ENCODE data around the gene TBC1D3B.
A peak's percentile ranks its signal among the peaks of the same experiment; 100 is the strongest.
"Not testable (repeated sequence)": the region's sequence is repeated elsewhere in the genome, so short reads cannot be mapped to it uniquely, and the experiment has no call there.

The TBC1D3B gene

DNA sequence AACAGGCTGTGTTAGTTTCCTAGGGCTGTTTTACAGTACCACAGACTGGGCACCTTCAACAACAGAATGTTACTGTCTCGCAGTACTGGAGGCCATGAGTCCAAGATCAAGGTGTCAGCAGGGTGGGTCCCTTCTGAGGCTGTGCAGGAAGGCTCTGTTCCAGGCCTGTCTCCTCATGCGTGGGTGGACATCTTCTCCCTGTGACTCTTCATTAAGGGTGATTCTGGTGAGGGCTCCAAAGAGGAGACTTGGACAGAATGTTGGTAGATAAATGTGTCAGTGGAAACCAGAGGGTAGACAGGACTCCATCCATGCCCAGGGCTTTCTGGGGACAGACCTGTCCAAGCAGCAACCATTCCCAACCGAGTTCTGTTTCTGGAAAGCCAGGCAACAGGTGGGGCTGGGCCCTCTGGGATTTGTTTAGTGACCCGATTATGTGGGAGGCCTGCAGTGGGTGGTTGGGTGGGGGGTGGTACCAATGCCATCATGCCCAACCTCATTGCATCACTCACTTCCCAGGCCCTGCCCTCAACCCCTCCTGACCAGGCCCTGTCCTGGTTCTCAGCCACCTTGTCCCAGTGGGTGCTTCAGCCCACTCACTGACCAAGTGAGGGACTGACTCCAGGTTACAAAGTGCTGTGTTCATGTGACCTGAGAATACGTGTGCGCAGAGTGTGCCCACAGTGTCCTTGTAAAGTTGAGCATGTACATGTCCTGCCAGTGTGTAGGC, 5.2 kb upstream of the TBC1D3B start:
- not testable (repeated sequence) for DNase-seq (ENCODE audit: low spot score)

DNA sequence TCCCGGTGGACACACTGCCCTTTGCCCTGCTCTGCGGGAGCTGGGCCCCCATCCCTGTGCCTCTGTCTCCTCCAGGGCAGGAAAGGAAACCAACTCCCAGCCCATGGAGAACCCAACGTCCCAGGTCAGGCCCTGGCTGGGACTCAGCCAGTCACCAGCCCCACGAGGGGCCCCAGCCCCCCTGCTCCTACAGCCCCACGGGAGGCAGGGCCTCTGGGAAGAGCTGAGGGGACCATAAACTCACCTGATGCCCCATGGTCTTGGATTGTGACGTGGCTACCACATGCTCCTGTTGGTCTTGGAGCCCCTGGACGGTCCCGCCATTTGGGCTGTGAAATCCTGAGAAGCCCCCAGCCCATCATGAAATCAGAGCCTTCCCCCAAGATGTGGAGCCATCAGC, 7.6 kb downstream of the TBC1D3B start:
- DNase-seq (ENCODE audit: low spot score) = not testable (repeated sequence)

DNA sequence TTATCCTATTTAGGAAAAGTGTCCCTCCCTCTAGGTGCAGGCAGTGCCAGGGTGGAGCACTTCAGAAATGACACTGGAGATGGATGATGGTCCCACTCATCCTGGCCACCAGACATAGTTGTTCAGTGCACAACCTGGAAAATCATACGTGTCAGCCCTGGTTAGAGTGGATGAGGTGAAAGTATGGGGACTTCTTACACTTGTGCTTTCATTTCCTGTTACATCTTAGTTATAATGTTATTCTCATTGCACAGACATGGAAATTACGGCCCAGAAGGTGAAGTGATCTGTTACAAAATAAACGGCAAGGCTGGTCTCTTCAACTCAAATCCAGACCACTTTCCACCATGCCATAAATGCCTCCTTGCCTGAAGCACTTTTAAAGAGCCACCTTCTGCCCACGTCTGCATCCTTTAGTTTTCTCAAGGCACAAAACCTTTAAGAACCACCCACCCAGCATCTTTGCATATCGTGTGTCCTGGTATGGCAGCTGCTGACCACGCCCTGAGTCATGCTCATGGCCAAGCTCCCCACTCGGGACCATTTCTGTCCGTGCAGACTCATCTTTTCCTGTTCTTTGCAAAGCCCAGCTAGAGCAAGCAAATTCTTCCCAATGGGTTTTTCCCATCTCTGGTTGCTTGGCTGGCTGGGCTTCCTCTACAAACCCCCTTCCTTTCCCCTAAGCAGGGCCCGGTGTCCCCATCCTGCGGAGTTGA, 22.4 kb downstream of the TBC1D3B start:
- DNase-seq (ENCODE audit: low spot score) = no peak

DNA sequence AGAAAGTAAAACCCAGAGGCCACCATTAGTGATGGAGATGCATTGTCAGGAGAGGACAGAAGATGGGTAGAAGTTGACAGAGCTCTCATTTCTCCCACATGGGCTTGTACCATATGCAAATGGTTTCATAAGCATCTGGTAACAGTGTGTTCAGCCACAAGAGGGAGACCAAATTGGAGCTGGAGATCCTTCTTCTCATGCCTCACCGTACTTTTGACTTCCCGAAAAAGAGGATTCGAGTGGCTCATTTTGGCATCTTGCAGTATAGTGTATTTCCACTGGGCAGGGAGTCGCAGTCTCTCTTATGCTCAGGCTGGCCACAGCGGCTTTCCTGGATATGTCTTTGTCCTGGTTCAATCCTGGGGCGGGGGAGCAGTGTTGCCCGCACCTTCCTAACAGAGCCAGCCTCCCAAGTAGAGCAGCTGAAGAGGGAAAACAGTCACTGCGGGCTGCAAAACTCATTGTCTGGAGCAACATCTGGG, 23.8 kb downstream of the TBC1D3B start:
- no peak for DNase-seq (ENCODE audit: low spot score)

DNA sequence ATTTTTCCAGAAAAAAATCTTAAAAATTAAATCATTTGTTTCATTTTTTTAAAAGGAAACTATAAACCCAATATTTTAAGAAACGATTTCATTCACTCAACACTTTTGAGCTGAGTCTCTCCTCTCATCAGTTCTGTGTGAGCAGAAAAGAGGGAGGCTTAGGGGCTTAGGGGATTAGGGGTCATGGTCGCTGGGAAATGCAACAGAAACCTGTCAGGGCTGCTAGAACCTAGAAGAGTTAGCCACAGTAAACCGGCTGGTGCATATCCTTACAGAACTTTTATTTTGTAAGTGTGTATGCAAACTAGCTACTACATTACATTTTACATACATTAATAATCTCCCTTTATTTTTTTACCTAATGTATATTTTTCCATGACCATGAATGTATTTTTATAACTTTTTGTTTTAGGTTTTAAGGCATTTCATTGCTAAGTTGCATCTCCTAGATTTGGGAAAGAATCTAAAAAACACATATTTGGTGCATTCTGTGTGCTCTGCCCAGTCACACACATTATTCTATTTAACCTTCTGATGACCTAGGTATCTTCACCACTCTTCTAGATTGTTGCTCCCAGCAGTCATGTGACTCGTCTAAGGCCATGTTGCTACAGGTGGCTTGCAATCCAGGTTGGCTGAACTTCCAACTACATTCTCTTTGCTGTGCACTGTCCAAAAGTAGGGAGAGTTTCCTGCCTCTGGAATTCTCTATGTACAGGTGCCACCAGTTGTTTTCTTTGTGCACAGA, 24.4 kb downstream of the TBC1D3B start:
- no peak for DNase-seq (ENCODE audit: low spot score)

DNA sequence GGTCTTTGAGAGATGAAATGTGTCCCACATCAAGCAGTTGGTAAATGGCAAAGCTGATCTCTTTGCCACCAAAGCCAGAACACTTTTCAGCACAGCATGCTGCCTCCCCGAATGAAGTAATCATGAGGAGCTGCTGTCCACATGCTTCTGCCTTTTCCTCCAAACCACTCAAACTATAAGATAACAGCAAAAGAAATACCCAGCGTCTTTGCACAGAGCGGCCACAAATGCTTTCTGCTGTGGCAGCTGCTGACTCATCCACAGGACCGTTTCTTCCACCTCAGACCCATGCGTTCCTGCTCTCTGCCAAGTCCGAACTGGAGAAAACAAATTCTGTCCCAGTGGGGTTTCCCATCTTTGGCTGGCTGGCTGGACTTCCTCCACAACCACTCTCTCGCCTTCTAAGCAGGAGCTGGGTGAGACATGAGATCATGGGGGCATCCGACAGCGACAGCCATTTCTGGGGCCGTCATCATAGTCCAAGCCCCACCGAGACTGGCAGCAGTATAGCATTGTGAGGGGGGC, 27.1 kb downstream of the TBC1D3B start:
- no peak for DNase-seq (ENCODE audit: low spot score)

DNA sequence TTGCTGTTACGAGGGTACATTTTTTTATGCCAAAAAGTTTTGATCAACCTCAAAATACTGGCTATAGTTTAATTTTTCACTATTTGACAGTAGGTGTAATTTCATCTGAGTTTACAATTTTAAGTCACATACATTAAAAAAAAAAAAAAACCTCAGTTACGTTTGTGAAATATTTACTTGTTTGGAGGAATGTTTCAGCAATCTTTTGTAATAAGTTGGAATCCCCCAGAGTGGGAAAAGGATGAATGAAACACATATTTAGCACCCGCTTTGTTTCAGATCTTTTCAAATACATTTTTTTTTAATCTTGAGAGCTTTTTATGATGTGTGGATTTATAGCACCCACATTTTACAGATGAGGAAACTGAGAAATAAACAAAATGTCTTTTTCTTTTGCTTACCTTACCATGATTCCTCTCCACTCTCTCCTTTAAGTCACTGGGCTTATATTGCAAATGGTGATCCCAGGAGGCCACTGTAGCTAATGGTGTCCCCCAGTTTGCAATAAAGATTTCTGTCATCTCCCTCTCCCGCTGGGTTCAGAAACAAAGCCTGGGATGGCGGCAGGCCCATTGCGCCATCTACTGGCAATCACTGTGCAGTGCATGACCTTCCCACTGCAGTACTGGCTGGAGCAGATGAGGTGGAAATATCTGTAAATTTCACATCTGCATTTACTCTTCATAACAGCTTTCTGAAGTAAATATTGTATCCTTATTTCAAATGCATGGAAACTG, 27.7 kb downstream of the TBC1D3B start:
- DNase-seq (ENCODE audit: low spot score) = peak; percentile 92

DNA sequence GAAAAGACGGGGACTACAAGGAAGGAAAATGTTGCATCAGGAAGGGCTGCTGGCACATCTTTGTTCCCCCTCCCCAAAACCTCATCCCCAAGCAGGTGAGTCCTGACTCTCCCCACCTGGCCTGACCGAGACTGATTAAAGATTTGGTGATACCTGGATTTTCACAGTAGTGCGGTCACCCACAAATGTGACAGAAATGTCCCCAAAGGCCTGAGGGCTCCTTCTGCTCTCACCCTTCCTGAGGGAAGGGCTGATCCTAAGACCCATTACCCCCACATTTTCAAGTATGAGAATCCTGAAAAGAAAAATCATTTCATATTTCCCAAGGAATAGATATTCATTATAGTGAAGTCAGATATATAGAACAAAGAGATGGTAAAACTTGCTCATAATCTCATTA, 28.8 kb downstream of the TBC1D3B start:
- DNase-seq (ENCODE audit: low spot score) = no peak

DNA sequence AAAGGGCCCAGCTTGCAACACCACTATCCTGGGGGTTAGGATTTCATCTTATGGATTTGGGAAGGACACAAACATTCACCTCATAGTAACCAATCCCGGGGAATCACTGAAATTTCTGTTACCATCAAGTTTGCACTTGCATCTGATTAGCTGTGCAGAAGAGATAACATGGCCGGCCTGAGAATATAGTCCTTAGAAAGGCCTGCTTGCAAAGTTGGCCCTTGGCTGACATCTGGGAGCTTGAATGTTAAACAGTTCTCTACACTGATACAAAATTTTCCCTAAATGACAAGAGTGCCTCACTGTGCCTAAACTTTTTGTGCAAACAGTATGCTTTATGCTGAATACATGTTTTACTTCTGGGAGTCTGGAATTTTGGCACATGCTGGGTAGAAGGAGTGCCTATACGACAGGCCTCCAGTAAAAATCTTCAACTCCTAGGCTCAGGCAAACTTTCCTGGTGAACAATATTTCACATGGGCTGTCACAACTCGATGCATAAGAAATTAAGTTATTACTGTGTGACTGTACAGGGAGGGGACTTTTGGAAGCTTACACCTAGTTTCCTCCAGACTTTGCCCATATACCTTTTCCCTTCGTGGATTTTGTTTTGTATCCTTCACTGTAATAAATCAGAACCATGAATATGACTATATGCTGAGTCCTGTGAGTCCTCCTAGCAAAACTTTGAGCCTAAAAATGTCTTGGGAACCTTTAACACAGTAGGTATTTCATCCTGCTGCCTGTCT, 31.3 kb downstream of the TBC1D3B start:
- DNase-seq (ENCODE audit: low spot score) = no peak

DNA sequence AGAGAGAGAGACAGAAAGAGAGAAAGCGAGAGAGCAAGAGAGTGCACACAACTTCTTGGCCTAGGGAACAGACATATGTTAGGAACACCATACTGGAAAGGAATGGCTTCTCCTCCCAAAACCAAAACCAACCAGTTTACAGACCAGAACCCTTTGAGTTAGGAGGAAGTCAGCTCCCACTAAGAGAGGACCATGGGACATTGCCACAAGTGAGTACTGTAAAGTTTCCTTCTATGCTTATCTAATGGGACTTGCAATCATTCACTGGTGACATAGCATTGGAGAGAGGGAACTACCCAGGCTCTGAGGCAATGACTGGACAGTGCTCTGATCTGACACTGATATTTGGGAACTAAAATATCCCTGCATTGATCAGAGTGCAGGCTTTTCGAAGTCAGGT, 32.4 kb downstream of the TBC1D3B start:
- DNase-seq (ENCODE audit: low spot score) = no peak

DNA sequence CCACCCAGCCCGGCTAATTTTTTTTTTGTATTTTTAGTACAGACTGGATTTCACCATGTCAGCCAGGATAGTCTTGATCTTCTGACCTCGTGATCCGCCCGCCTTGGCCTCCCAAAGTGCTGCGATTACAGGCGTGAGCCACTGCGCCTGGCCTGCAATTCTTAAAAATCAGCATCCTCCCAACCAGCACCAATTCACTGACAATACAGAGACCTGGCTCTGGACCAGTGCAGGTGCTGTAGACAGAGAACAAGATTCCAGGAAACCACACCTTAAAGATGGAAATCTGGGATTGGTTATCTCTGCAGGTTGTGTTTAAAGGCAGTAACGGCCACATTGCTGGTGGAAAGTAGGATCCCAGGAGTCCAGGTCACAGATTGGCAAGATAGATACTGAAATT, 33.6 kb downstream of the TBC1D3B start:
- DNase-seq (ENCODE audit: low spot score) = no peak

DNA sequence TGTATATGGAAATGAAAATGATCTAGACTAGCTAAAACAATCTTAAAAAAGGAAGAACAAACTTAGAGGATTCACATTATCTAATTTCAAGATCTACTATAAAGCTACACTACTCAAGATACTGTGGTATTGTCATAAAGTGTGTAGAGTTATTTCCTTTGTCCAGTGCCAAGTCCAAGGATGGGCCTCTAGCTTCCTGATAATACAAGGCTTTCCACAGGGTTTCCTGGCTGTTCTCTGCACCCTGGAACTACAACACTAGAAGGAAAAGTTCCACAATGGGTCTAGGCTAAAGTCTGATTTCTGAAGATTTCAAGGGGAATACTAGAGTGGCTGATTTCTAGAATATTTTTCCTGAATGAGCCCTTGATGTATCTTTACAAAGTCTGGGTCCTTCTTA, 34.2 kb downstream of the TBC1D3B start:
- DNase-seq (ENCODE audit: low spot score) = no peak

DNA sequence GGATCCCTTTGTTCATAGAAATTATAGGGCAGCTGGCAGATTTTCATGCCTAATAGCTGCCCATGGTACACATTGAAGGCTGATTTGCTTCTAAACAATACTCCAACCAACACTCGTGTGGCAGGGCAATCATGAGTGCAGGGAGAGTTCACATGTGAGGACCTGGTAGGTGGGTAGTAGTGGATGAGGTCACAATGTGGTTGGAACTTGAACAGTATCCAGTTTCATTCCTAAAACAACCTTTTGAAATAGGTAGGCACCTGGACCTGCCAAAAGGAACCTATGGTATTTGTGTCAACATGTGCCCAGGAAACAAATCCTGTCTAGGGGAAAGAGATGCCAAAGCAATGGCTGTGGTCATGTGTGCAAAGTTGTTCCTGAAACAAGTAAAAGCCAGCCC, 40.0 kb downstream of the TBC1D3B start:
- DNase-seq (ENCODE audit: low spot score) = no peak

DNA sequence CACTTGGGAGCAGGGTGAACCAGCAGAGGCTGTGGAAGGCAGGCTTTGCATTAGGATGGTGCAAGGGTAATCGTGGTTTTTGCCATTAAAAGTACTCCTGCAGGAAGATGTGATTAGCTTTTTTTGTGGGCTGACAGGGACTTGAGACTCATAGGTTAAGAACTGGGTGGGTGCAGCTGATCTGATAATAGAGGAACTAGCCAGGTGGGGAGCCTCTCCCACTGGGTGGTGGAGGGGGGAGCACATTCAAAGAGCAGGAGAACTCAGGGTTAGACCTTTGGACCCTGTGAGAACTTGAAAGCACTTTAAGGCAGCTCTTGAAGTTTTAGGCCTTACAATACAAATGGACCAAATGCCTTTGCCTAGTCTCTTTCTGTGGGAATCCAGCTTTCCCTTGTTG, 40.4 kb downstream of the TBC1D3B start:
- DNase-seq (ENCODE audit: low spot score) = no peak

DNA sequence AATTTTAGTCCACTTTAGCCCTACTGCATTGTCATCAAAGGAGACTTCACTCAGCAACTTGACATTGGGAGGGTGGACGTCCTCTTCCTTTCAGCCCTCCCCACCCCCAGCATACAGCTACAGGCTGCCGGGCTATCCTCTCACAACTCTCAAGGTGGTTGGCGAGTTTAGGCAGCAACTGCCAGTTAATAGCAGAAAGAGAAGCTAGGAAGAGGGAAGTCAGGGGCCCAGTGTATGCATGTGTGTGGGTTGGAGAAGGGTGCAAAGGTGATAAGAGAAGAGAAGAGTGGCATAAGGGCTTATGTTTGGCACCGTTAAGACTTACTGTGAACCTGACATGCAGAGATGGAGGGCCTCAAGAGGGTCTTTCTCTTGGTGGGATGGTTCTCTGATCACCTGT, 41.0 kb downstream of the TBC1D3B start:
- no peak for DNase-seq (ENCODE audit: low spot score)

DNA sequence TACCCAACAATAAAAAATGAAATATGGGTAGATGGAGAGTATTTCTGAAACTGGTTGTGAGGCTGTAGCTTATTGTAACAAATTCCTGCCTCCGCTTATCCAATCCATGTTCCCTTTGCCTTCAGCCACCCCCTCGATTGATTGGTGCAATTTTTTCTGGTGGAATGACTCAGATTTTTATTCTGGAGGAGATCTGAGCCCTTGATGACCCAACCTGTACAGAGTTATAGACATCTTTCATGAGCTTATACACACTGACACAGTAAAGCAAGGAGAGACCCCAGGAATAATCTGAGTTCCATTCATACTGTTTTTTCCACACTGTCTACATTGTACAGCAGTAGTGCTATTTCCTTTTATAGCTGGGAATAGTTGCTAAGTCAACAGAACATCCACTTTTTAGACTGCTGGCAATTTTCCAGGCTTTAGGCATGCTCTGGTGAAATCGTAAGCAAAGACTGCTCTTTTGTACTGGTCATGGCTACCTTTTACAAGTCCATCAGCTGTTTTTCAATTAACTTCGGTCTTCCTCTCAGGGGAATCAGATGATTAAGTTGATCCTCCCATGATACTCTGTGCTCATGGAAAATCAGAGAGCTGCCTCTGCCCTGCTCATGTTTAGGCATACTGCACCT, 42.7 kb downstream of the TBC1D3B start:
- no peak for DNase-seq (ENCODE audit: low spot score)

DNA sequence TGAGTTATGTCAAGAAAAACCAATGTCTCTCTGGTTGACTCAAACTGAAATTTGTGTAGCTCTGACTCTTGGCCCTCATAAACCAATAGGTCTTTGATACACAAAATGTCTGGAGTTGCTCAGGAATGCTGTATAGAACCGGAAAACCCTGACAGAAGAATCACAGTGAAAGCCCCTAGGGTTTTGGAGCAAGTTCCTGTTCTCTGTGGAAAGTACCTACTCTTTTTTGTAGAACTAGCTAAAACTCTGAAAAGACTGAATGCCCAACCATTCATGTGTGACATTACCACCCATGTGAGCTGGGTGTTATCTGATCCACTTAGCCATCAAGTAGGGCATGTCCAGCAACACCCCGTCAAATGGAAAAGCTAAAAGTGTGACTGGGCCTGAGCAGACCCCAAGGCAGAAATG, 44.0 kb downstream of the TBC1D3B start:
- peak; percentile 40 for DNase-seq (ENCODE audit: low spot score)

DNA sequence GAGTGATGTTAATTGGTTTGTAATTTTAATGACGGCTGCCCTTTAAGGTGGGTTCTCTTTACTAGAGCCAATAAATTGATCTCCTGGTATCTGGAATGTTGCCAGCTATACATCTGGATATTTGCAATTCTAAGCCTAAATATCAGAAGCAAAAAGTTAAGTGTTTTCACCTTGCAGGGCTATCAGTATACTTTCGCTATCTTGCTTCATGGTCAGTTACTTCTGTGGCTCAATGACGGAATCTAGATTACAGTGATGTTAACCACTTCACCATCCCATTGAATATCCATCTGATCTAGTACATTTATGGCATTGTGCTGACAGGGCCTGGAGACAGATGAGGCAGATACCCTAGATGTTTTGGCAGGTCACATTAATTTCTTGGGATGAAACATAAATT, 44.5 kb downstream of the TBC1D3B start:
- DNase-seq (ENCODE audit: low spot score) = no peak

DNA sequence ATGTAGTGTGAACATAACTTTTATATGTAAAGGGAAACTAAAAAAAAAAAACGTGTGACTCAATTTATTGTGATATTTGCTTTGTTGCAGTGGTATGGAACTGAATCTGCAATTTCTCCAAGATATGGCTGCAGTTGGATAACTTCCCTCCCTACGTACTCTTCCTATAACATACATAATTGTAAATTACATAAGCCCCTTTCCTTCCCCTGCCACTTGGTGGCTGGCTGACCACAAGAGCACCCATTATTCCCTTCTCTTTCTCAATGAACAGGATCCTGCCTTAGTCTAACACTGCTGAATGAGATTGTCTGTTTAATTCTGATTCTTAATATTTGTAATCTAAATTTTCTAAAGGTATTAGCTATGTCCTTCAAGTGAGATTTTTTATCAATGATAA, 45.0 kb downstream of the TBC1D3B start:
- no peak for DNase-seq (ENCODE audit: low spot score)

DNA sequence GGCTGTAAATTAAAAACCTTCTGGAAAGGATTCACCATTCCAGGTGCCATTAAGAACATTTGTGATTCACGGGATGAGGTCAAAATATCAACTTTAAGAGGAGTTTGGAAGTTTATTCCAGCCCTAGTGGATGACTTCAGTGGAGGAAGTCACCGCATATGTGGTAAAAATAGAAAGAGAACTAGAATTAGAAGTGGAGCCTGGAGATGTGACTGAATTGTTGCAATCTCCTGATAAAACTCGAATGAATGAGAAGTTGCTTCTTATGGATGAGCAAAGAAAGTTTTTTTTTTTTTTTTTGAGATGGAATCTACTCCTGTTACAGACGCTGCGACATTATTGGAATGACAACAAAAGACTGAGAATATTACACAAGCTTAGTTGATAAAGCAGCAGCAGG, 46.1 kb downstream of the TBC1D3B start:
- no peak for DNase-seq (ENCODE audit: low spot score)

DNA sequence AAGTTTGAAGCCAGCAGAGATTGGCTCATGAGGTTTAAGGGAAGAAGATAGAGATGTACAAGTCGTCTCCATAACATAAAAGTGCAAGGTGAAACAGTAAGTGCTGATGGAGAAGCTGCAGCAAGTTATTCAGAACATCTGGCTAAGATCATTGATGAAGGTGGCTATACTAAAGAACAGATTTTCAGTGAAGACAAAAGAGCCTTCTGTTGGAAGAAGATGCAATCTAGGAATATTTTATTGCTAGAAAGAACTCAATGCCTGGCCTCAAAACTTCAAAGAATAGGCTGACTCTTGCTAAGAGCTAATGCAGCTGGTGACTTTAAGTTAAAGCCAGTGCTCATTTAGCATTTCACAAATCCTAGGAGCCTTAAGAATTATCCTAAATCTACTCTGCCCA, 46.8 kb downstream of the TBC1D3B start:
- no peak for DNase-seq (ENCODE audit: low spot score)
